ENCODE data around the gene EIF4E1B. TPM values are rescaled to one million over a fixed set of nuclear protein-coding genes. Genes with fewer than 3 reads are reported as not detected.

EIF4E1B gene
- total and polyA plus RNA-seq, 4 donors = not detected

DNA sequence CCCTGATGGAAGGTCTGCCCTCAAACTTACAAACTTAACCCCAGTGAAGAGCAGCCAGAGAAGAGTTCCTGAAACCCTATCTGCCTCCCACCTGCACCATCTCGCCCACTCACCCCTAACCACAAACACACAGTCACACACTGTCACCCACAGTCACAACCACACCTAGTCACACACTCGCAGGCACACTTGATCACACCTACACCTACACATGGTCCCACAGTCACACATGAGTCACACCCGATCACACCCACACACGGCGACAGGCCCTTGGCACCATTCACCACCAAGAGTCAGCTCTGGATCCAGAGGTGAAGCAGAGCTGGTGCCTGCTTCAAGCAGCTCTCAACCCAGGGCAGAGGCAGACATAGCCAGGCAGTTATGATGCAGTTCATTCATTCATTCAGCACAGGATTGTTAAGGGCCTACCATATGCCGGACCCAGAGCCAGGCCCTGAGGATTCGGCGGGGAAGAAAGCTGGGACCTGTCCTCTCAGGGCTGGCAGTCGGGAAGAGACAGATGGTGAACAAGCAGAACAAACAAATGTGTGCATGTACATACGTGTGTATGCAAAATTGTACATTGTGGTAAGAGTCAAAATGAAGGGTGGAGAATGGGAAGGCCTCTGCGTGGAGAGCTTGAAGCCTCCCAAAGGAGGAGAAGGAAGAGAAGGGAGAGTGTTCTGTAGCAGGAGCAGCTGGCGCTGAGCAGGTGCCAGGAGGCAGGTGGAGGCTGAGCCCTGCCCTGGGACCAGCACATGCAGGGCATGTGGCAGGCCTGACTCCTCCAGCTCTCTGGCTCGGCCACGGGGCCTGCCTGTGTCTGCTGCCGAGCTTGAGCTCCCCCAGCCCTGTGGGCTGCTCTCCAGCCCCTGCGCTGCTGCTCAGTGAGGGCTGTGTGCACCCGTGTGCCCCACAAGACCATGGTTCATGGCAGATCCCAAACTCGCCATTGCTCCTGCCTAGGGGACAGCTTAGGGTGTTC is 23.2 kb downstream of the EIF4E1B start:
- WGBS = 91% methylated on average over 18 of the region's 18 CpGs
- Histone ChIP-seq H3K27ac (ENCODE audit: low read depth in 1 of 2, low read length in 2 of 2) (no peak overlapping the region), H3K9ac (ENCODE audit: low read depth in 1 of 2, low read length in 2 of 2) (no peak overlapping the region), H3K9me3 (ENCODE audit: control insufficient read depth in 4 of 4, low read length in 3 of 4) (no peaks in the 10 kb centered on the region), H3K36me3 (ENCODE audit: control insufficient read depth in 4 of 4, insufficient read depth in 3 of 4, low read depth in 1 of 4, low read length in 3 of 4) (peaks cover 0 to 12% (median 1%) of the 10 kb centered on the region in 4 donors), H3K4me3 (ENCODE audit: low read depth in 1 of 3, low read length in 3 of 3) (no peak overlapping the region), H3K4me1 (ENCODE audit: control insufficient read depth in 4 of 4, insufficient read depth in 4 of 4, low read length in 3 of 4) (peaks cover under 1 to 7% (median 6%) of the 10 kb centered on the region in 4 donors), H3K27me3 (ENCODE audit: control insufficient read depth in 4 of 4, insufficient read depth in 4 of 4, low read length in 3 of 4) (no peaks in the 10 kb centered on the region)
- DNase-seq (ENCODE audit: low spot score) = no peak
- TF ChIP-seq, protein P1, sequence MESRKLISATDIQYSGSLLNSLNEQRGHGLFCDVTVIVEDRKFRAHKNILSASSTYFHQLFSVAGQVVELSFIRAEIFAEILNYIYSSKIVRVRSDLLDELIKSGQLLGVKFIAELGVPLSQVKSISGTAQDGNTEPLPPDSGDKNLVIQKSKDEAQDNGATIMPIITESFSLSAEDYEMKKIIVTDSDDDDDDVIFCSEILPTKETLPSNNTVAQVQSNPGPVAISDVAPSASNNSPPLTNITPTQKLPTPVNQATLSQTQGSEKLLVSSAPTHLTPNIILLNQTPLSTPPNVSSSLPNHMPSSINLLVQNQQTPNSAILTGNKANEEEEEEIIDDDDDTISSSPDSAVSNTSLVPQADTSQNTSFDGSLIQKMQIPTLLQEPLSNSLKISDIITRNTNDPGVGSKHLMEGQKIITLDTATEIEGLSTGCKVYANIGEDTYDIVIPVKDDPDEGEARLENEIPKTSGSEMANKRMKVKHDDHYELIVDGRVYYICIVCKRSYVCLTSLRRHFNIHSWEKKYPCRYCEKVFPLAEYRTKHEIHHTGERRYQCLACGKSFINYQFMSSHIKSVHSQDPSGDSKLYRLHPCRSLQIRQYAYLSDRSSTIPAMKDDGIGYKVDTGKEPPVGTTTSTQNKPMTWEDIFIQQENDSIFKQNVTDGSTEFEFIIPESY (IDR thresholded peaks at IDR 0.05) = no peak
- TF ChIP-seq FOXA1 (IDR thresholded peaks at IDR 0.05) = no peak
- TF ChIP-seq, protein P2, sequence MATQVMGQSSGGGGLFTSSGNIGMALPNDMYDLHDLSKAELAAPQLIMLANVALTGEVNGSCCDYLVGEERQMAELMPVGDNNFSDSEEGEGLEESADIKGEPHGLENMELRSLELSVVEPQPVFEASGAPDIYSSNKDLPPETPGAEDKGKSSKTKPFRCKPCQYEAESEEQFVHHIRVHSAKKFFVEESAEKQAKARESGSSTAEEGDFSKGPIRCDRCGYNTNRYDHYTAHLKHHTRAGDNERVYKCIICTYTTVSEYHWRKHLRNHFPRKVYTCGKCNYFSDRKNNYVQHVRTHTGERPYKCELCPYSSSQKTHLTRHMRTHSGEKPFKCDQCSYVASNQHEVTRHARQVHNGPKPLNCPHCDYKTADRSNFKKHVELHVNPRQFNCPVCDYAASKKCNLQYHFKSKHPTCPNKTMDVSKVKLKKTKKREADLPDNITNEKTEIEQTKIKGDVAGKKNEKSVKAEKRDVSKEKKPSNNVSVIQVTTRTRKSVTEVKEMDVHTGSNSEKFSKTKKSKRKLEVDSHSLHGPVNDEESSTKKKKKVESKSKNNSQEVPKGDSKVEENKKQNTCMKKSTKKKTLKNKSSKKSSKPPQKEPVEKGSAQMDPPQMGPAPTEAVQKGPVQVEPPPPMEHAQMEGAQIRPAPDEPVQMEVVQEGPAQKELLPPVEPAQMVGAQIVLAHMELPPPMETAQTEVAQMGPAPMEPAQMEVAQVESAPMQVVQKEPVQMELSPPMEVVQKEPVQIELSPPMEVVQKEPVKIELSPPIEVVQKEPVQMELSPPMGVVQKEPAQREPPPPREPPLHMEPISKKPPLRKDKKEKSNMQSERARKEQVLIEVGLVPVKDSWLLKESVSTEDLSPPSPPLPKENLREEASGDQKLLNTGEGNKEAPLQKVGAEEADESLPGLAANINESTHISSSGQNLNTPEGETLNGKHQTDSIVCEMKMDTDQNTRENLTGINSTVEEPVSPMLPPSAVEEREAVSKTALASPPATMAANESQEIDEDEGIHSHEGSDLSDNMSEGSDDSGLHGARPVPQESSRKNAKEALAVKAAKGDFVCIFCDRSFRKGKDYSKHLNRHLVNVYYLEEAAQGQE (IDR thresholded peaks at IDR 0.05) = no peak
- TF ChIP-seq HNF4A (conservative IDR thresholded peaks at IDR 0.05) = no peak
- no peak for TF ChIP-seq HNF4G (IDR thresholded peaks at IDR 0.05)
- no peak for TF ChIP-seq GABPA (IDR thresholded peaks at IDR 0.05 in 1 of 2, conservative IDR thresholded peaks at IDR 0.05 in 1 of 2)
- TF ChIP-seq YY1 (IDR thresholded peaks at IDR 0.05) = no peak
- TF ChIP-seq FOXA2 (IDR thresholded peaks at IDR 0.05) = no peak
- TF ChIP-seq, protein P3, sequence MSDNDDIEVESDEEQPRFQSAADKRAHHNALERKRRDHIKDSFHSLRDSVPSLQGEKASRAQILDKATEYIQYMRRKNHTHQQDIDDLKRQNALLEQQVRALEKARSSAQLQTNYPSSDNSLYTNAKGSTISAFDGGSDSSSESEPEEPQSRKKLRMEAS (IDR thresholded peaks at IDR 0.05) = no peak
- TF ChIP-seq SP1 (IDR thresholded peaks at IDR 0.05) = no peak
- TF ChIP-seq, protein P4, sequence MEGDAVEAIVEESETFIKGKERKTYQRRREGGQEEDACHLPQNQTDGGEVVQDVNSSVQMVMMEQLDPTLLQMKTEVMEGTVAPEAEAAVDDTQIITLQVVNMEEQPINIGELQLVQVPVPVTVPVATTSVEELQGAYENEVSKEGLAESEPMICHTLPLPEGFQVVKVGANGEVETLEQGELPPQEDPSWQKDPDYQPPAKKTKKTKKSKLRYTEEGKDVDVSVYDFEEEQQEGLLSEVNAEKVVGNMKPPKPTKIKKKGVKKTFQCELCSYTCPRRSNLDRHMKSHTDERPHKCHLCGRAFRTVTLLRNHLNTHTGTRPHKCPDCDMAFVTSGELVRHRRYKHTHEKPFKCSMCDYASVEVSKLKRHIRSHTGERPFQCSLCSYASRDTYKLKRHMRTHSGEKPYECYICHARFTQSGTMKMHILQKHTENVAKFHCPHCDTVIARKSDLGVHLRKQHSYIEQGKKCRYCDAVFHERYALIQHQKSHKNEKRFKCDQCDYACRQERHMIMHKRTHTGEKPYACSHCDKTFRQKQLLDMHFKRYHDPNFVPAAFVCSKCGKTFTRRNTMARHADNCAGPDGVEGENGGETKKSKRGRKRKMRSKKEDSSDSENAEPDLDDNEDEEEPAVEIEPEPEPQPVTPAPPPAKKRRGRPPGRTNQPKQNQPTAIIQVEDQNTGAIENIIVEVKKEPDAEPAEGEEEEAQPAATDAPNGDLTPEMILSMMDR (IDR thresholded peaks at IDR 0.05; ENCODE audit: low read depth, low read length, missing input control) = no peak
- no peak for TF ChIP-seq NR2F2 (IDR thresholded peaks at IDR 0.05)
- TF ChIP-seq JUND (IDR thresholded peaks at IDR 0.05) = no peak
- TF ChIP-seq, protein P5, sequence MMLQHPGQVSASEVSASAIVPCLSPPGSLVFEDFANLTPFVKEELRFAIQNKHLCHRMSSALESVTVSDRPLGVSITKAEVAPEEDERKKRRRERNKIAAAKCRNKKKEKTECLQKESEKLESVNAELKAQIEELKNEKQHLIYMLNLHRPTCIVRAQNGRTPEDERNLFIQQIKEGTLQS (IDR thresholded peaks at IDR 0.05) = no peak
- no peak for TF ChIP-seq RAD21 (IDR thresholded peaks at IDR 0.05)
- TF ChIP-seq RXRA (IDR thresholded peaks at IDR 0.05) = no peak

All from liver (tissue), 9 donors.